HG03196 (cell line): ENCODE results near the gene FOXP4.

ENCODE experiments used
- ATAC-seq: cut with Tn5 transposase; IDR thresholded peaks from one replicate; pipeline ENCODE4 v1.9.1; 2021; ENCODE audit not compliant: unreplicated experiment

FOXP4 gene

GRCh38 chr6:41545703-41546474, at the start of gene FOXP4:
Gene FOXP4, plus strand, starts transcription at chr6:41546381. Its CDS starts 19,380 bp downstream, at chr6:41565761.
- peak; percentile 60 for ATAC-seq

GRCh38 chr6:41497573-41497972, 48.6 kb upstream of the FOXP4 start:
- no peak for ATAC-seq

DNA sequence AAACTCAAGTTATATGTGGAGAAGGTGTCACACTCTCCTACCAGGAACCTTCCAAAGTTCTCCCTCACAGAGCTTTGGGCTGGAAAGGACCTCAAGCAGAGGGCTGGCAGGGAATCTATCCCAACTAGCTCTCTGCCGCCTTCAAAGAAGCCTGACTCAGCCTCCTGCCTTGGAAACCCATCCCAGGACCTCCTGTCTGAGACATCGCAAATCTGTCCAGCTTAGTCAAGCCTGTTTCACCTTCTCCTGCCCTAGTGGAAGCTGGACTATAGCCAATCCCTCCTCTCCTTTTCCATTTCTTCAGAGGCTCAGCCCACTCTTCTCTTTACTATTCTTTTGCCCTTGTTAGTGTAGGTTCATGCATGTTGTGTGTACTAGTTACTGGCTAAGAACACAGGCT, 48.2 kb upstream of the FOXP4 start:
- ATAC-seq, result no peak

DNA sequence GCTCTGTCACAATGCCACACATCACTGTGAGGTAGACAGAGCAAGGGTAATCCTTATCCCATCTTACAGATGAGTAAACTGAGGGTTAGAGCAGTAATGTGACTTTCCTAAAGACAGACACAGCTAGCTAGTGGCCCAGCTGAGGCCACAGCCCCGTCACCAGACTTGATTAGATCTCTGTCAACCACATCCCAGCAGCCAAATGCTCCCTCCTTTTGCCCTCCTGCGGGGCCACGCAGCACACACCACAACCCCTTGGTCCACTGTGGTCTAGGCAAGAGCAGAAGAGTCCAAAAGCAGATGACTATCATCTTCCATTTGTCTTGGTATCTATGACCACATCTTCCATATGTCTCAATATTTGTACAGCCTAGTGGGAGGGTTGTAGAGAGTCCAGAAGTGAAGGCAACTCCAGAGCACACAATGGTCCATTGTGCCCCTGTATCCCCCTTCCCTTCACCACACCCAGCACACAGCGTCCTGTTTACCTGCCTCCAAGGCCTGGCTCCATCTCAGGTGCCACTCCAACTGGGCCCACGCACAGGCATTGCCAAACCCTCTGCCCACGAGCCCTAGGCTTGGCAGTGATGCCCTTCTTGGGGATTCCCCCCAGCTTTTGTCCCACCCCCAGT, 47.1 kb upstream of the FOXP4 start:
- no peak for ATAC-seq

DNA sequence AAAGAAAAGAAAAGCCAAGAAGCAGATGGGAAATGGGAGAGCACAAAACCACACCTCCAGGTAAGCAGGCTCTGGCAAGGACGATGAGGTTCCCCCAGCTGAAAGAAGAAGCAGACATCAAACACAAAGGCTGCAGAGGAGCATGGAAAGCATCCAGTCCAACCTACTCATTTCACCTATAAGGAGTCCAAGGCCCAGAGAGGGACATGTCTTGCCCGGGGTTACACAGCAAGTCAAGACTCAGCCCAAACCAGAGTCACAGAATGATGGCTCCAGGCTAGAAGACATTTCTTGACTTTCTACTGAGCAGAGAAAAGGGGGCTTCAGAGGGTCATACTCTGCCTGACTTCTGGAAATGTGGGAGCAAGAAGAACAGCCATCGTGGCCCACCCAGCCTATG, 45.6 kb upstream of the FOXP4 start:
- no peak for ATAC-seq

DNA sequence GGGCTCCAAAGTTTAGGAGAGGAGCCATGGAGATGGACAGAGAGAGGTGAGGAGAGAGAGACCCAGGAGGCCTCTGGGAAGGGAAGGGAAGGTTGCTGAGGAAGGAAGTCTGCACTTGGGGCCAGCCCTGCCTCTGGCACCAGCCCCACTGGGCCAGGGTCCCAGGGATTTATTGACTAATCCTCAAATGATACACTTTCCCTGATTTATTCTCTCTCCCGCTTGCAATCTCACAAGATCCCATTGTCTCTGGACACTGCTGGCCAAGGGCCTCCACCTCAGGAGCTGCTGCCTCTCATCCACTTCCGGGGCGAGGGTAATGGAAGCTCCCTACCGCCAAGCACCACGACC, 43.6 kb upstream of the FOXP4 start:
- no peak for ATAC-seq

- ATAC-seq, result no peak
Observed at GRCh38 chr6:41502917-41503671, 43.1 kb upstream of the FOXP4 start.

DNA sequence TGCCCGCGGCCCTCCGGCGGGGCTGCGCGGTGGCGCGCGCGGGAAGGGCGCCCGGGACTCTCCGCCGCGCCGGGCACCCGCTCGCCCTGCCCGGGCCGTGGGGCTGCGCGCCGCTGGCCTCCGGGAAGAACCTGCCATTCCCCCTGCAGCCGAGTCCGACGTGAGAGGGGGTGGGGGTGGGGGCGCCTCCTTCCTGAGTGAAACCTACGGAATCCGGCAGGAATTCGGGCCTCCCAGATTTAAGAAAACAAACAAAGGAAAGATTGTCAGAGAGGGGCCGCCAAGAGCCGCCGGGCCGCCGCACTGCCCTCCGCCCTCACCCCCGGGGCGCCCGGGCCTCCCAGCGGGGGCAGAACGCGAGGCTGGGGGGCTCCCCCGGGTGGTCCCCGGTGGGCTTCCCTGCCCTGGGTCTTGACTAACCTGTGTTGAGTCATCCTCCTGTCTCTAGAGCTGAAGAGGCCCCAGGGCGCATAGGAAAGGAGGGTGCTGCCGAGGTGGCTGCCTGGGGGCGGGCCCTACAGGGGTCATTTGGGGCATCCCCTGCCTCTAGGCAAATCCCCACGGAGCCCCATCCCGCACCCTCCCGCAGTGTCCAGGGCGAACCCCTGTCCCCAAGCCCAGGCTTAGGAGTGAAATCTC, 42.2 kb upstream of the FOXP4 start:
- ATAC-seq, result no peak

DNA sequence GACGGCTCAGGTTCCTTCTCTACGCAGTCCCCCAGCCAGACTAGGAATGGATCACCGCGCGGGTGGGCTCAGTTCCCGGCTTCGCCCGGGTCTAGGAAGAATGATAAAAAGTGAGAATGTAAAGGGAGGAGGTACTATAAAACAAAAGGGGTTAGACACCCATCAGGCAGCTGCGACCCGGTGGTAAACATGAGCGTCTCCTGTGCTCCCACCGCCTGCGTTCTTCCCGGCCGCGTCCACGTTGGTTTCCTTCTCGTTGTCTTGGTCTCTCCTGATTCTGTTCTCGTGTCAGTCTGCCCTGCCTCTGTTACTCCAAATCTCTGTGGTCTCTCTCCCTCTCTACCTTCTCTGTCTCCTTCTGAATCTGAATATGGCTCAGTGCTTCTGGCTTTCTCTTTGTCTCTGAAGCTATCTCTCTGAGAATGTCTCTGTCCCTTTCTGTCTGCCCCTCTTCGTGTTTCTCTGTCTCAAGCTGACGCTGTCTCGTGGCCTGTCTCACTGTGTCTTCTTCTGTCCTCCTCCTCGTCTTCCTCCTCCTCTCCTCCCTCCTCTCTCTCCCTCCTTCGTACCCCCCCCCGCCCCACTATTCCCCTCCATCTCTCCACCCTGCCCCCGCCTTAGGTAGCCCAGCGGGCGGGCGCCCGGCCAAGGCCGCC, 41.6 kb upstream of the FOXP4 start:
- no peak for ATAC-seq

- ATAC-seq, result no peak
Observed at GRCh38 chr6:41505122-41506049, 40.8 kb upstream of the FOXP4 start.

DNA sequence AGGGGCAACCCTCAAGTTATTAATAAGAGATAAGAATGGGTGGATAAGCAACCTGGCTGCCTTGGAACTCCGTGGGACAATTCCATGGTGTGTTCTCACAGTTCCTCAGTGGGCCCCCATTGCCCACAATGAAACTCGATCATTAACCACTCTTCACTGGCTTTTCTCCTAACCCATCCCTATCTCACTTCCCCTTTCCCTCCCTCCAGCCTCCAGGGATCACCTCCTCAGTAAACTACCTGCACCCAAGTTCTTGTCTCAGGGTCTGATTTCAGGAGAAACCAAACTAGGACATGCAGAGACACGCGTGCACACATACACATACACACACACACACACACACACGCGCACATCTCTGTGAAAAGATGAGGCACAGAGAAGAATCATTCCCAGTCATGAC, 37.7 kb upstream of the FOXP4 start:
- no peak for ATAC-seq

- ATAC-seq, result no peak
Observed at GRCh38 chr6:41509580-41509979, 36.6 kb upstream of the FOXP4 start.

DNA sequence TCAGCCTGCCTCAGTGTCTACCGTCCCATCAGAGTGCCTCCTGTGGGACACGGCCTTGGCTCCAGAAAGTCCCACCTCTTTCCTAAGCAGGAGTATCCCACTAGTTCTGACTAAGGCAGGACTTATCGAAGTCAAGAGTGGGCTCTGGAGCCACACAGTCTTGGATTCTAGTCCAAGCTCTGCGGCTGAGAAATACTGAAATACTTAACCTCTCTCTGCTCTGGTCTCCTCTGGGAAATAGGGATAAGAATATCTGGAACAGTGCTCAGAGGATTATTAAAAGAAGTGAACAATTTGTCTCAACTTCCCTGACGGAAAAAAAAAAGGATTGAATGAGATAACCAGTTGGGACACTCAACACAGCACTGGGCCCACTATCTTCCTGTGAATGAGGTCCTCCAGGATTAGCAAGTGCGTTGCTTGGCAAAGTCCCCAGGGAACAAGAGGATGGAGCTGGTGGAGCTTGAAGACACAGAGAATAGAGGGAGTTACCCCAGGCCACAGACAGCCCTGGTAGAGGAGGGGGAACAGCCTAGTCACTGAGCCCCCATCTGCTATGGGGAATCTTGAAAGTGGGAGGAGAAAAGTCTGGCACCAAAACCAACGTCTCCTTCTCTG, 34.6 kb upstream of the FOXP4 start:
- ATAC-seq, result no peak

DNA sequence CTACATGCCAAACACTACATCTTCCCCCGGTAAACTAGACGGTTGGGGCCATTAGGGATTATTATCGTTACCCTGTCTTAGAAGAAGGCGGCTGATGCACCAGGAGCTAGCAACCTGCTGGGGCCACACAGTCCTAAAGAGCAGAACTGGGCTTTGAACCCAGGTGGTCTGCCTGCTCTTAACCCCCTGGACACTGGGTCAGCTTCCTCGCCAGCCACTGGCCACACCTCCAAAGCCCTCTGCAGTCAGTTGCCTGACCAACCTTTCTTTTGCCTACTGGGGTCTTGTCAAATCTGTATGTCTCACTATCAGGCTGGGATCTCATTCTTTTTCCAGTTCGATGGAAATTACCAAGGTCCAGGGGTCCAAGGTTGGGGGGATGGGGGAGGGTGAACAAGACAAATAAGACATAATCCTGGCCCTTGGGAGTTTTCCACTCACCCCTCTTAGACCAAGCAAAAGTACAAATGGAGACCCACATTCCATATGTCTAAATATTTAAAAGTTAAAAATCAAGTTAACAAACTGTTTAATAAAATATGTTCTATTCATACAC, 34.0 kb upstream of the FOXP4 start:
- ATAC-seq, result no peak

DNA sequence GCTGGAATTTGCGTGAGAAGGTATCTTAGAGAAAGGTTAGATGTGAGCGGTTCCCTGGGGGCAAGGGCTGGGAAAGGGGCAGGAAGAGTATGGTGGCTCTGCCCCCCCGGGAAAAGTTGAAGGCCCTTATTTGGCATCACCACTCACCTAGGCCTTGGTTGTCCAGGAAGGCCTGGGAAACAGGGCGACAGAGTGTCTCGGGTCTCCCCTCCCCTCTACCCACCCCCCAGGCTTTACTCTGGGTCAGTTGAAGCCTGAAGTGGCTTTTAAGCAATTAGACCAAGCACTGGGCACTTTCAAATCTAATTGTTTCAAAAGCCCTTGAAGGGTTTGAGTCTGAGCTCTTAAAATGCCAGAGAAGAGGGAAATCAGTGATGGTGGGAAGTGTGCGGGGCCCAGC, 30.2 kb upstream of the FOXP4 start:
- no peak for ATAC-seq

GRCh38 chr6:41518118-41518517, 28.1 kb upstream of the FOXP4 start:
- no peak for ATAC-seq

GRCh38 chr6:41519305-41519744, 26.9 kb upstream of the FOXP4 start:
- ATAC-seq, result no peak

- no peak for ATAC-seq
Observed at GRCh38 chr6:41519745-41520699, 26.2 kb upstream of the FOXP4 start.
